Mesothelial cell of epicardium (in vitro differentiated cells): Measurements from ENCODE around the gene TTI1. TPM values are rescaled to one million over a fixed set of nuclear protein-coding genes. Genes with fewer than 3 reads are reported as not detected.

Source experiments
- DNase-seq, 2 experiments: peaks; one replicate each; pipeline ENCODE4 v3.0.0; 2021; ENCODE audit warnings: low spot score in 2 of 2; ENCODE audit not compliant: unreplicated experiment in 2 of 2
- H3K27ac Mint-ChIP-seq: 2 replicates; pipeline ENCODE4 v1.8.0; 2021; ENCODE audit warnings: mixed read lengths
- H3K27me3 Mint-ChIP-seq: 2 replicates; pipeline ENCODE4 v1.8.0; 2021; ENCODE audit warnings: low read depth, mixed read lengths
- H3K36me3 Mint-ChIP-seq: 2 replicates; pipeline ENCODE4 v1.8.0; 2021; ENCODE audit warnings: mixed read lengths
- H3K4me1 Mint-ChIP-seq: 2 replicates; pipeline ENCODE4 v1.8.0; 2021; ENCODE audit warnings: mixed read lengths
- H3K4me3 Mint-ChIP-seq: 2 replicates; pipeline ENCODE4 v1.8.0; 2021; ENCODE audit warnings: mild to moderate bottlenecking, moderate library complexity, mixed read lengths
- H3K9me3 Mint-ChIP-seq: 2 replicates; pipeline ENCODE4 v1.8.0; 2021; ENCODE audit warnings: mixed read lengths
- total RNA-seq: library from RNA; stranded (reverse); gene quantifications from 3 replicates; pipeline ENCODE4 v1.2.1, GENCODE V29; 2021
- TF ChIP-seq, protein P1 (sequence below): fragments of 200-600 bp; sonication (generic); IDR thresholded peaks from one replicate; pipeline ENCODE4 v1.5.0; 2021; ENCODE audit warnings: antibody characterized with exemption; ENCODE audit not compliant: unreplicated experiment

The TTI1 gene
- total RNA-seq, 1 donor from 2014 or later = 33.2 TPM

DNA sequence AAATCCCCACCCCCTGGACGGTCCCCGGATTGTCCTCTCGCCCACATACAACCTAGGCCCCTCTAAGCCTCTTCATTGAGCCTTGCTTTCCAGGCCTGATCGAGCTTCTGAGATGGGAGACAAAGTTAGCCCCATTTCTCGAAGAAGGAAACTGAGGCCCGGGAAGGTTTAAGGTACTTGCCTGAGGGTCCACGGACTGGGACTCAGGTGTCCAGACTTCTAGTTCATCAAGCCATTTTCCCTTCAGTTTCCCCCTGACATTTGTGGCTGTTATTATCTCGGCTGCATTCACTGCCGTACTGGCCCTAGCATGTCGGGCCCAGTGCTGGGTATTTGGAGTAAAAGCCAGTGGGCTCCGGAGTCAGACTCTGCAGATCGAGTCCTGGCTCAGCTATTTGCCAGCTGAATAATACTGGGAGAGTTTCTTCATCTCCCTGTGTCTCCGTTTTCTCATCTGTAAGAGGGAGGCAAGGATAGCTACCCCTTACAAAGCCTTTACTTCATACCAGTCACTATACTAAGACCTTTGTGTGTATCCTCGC, 923 bp upstream of the TTI1 start:
- H3K4me3 Mint-ChIP-seq = peak overlapping the region; percentile 96
- peaks cover 40% of the 10 kb centered on the region for H3K4me1 Mint-ChIP-seq
- peaks cover 4% of the 10 kb centered on the region for H3K9me3 Mint-ChIP-seq
- TF ChIP-seq, protein P1, sequence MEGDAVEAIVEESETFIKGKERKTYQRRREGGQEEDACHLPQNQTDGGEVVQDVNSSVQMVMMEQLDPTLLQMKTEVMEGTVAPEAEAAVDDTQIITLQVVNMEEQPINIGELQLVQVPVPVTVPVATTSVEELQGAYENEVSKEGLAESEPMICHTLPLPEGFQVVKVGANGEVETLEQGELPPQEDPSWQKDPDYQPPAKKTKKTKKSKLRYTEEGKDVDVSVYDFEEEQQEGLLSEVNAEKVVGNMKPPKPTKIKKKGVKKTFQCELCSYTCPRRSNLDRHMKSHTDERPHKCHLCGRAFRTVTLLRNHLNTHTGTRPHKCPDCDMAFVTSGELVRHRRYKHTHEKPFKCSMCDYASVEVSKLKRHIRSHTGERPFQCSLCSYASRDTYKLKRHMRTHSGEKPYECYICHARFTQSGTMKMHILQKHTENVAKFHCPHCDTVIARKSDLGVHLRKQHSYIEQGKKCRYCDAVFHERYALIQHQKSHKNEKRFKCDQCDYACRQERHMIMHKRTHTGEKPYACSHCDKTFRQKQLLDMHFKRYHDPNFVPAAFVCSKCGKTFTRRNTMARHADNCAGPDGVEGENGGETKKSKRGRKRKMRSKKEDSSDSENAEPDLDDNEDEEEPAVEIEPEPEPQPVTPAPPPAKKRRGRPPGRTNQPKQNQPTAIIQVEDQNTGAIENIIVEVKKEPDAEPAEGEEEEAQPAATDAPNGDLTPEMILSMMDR = no peak
- no peak for DNase-seq
- H3K27me3 Mint-ChIP-seq = no peaks in the 10 kb centered on the region
- H3K27ac Mint-ChIP-seq = peak overlapping the region; percentile 96
- peaks cover 18% of the 10 kb centered on the region for H3K36me3 Mint-ChIP-seq

DNA sequence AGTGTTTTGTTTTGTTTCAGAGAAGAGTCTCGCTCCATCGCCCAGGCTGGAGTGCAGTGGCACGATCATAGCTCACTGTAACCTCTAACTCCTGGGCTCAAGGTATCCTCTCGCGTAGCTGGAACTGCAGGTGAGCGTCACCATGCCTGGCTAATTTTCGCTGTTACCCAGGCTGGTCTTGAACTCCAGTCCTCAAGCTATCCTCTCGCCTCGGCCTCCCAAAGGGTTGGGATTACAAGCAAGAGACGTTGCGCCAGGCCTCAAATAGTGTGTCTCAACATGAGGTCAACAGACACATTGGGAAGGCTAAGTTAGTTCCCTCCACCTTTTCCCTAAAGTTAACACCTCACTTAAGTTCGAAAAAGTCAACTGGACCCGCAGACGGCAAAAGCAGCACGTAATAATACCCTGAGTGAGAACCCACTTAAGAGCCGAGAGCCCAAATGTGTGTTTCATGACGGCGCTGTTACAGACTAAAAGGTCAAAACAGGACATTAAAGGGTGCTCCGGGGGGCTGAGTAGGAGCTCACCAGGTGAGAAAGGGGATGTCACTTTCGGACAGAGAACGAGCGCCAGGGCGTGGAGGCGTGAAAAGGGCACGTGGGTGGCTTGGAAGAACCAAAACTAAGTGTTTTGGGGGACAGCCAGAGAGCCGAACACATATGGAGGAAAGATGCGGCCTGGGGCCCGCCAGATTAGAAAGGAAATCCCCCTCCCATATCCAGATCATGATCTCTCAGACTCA, 499 bp downstream of the TTI1 start:
- Mint-ChIP-seq H3K36me3 (peaks cover 29% of the 10 kb centered on the region), H3K27ac (peak overlapping the region; percentile 96), H3K4me1 (peaks cover 40% of the 10 kb centered on the region), H3K4me3 (peak overlapping the region; percentile 96), H3K9me3 (peaks cover 13% of the 10 kb centered on the region), H3K27me3 (no peaks in the 10 kb centered on the region)
- TF ChIP-seq, protein P1 = no peak
- DNase-seq = no peak

DNA sequence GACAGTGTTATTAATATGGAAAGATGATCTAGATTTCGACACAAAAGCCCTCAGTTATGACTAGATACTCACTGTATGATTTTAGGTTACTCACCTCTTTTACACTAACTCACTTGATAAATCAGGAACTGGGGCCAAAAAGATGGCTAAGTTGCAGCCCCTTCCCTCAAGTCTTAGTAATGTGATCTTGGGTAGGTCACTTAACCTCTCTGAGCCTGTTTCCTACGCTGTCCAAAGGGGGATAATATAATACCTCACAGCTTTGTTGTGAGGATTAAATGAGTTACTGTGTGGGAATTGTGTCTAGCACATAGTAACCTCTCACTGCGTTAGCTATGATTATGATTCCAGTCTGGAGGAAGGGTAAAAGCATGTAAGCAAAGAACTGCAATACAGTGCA, 1.3 kb downstream of the TTI1 start:
- DNase-seq = no peak
- peak overlapping the region; percentile 96 for H3K4me3 Mint-ChIP-seq
- peaks cover 25% of the 10 kb centered on the region for H3K36me3 Mint-ChIP-seq
- H3K4me1 Mint-ChIP-seq = peaks cover 36% of the 10 kb centered on the region
- TF ChIP-seq, protein P1 = no peak
- H3K9me3 Mint-ChIP-seq = peaks cover 13% of the 10 kb centered on the region
- no peaks in the 10 kb centered on the region for H3K27me3 Mint-ChIP-seq
- peak overlapping the region; percentile 45 for H3K27ac Mint-ChIP-seq

DNA sequence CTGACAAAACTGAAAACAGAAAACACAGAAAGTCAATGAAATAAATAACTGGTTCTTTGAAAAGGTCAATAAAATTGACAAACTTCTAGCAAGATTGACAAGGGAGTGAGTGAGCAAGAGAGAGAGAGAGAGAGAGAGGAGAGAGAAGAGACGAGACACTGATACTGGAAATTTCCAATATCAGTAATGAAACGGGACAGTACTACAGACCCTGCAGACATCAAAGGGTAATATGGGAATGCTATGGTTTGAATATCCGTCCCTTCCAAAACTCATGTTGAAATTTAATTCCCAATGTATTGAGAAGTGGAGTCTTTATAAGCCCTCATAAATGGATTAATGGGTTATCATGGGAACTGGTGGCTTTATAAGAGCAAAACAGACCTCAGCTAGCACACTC, 3.8 kb downstream of the TTI1 start:
- no peaks in the 10 kb centered on the region for H3K27me3 Mint-ChIP-seq
- H3K36me3 Mint-ChIP-seq = peaks cover 20% of the 10 kb centered on the region
- peaks cover 13% of the 10 kb centered on the region for H3K9me3 Mint-ChIP-seq
- no peak overlapping the region for H3K27ac Mint-ChIP-seq
- TF ChIP-seq, protein P1 = no peak
- H3K4me3 Mint-ChIP-seq = no peak overlapping the region
- H3K4me1 Mint-ChIP-seq = peaks cover 20% of the 10 kb centered on the region
- DNase-seq = no peak

DNA sequence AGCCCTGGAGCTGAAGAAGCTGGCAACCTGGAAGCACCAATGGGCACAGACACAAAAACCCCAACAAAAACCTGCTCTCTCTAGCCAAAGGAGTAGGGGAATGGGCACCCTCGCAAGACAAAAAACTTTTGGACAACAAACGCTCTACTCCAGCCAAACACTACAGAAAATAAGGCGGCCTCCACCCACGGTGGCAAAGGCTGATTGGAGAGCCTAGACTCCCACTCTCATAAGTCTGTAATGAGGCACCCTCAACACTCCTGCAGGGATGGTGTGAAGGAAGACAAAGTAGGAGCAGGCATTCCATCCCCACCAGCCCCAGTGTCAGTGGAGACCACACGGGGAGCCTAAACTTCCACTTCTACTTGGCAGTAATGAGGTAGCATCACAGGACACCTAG, 8.8 kb downstream of the TTI1 start:
- no peaks in the 10 kb centered on the region for H3K27me3 Mint-ChIP-seq
- no peak overlapping the region for H3K27ac Mint-ChIP-seq
- TF ChIP-seq, protein P1 = no peak
- peaks cover 15% of the 10 kb centered on the region for H3K9me3 Mint-ChIP-seq
- H3K4me3 Mint-ChIP-seq = no peak overlapping the region
- DNase-seq = no peak
- H3K4me1 Mint-ChIP-seq = no peaks in the 10 kb centered on the region
- peaks cover 18% of the 10 kb centered on the region for H3K36me3 Mint-ChIP-seq
